Cardiac fibroblast (primary cell): Measurements from ENCODE around the gene HIPK2.
A peak's percentile ranks its signal among the peaks of the same experiment; 100 is the strongest.

ENCODE experiments used
- DNase-seq, 2 donors: peaks; one replicate each; pipeline versions ENCODE4 v3.0.0 to v3.0.0-alpha.2; 2010; ENCODE audit warnings: low read depth in 2 of 2
- H3K4me3 ChIP-seq, 2 donors: replicated peaks in 1 of 2; 1 replicate in 1 of 2; 2 replicates in 1 of 2; pipeline ENCODE4 v1.5.1; 2011; ENCODE audit warnings: low read depth in 2 of 2, low read length in 2 of 2, mild to moderate bottlenecking in 2 of 2, moderate library complexity in 1 of 2
- TF ChIP-seq, protein P1 (sequence below): IDR thresholded peaks from one replicate; pipeline ENCODE4 v1.5.1; 2011; ENCODE audit warnings: low read depth, mild to moderate bottlenecking, low read length, inconsistent platforms

The HIPK2 gene

DNA sequence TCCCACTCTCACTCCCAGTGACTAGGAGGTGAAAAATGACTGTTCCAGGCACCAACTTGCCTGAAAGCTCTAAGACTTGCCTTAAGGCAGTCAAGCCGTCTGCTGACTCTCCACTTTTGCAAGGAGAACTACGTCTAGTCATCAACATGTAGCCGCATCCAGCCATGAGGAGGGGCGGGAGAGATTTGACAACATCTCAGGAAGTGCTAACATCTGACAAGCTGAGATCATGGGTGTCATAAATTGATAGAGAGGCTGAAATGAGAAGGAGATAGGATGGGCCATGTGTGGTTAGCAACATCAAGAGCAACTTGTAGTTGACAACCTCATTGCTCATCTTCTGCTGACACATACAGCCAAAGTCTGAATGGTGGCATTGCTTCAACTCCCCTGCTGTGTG is 42.3 kb upstream of the HIPK2 start:
- H3K4me3 ChIP-seq, result no peak overlapping the region
- DNase-seq, result no peak
- TF ChIP-seq, protein P1, sequence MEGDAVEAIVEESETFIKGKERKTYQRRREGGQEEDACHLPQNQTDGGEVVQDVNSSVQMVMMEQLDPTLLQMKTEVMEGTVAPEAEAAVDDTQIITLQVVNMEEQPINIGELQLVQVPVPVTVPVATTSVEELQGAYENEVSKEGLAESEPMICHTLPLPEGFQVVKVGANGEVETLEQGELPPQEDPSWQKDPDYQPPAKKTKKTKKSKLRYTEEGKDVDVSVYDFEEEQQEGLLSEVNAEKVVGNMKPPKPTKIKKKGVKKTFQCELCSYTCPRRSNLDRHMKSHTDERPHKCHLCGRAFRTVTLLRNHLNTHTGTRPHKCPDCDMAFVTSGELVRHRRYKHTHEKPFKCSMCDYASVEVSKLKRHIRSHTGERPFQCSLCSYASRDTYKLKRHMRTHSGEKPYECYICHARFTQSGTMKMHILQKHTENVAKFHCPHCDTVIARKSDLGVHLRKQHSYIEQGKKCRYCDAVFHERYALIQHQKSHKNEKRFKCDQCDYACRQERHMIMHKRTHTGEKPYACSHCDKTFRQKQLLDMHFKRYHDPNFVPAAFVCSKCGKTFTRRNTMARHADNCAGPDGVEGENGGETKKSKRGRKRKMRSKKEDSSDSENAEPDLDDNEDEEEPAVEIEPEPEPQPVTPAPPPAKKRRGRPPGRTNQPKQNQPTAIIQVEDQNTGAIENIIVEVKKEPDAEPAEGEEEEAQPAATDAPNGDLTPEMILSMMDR, result no peak

DNA sequence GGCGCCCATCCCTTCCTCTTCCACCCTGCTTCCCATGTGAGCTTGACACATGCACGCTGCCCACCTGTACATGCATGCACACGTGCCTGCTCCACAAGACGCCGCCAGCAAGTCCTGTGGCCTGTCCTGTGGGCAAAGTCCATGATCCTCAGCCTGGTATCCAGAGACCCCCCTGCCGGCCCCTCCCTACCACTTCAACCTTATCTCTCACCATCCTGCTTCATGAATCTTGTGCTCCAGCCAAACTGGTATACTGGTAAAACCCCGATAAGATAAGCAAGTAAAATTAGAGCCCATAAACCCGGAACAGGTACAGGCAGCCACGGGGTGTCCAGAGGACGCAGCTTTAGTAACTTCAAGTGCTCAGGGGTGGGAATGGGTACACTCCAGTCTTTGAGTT is 39.5 kb upstream of the HIPK2 start:
- H3K4me3 ChIP-seq, result no peak overlapping the region
- no peak for DNase-seq
- TF ChIP-seq, protein P1, result no peak

DNA sequence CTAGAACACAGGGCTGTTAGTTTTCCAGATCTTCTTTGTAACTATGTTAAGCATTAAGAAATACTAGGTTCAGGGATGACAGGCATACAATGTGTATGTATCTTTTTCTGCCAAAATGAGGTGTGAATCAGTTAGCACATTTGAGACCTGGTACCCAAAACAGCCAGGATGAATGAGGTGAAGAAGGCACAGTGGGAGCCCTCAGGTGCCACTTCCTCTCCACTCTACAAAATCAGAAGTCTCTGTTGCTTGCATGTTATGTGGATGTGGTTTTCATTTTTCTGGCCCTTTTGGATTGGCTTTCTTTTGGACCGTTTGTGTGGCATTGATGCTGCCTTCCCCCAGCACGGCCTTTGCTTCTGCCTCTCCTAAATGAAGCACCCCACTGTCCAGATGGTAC is 35.9 kb upstream of the HIPK2 start:
- TF ChIP-seq, protein P1, result no peak
- no peak for DNase-seq
- H3K4me3 ChIP-seq, result no peak overlapping the region

DNA sequence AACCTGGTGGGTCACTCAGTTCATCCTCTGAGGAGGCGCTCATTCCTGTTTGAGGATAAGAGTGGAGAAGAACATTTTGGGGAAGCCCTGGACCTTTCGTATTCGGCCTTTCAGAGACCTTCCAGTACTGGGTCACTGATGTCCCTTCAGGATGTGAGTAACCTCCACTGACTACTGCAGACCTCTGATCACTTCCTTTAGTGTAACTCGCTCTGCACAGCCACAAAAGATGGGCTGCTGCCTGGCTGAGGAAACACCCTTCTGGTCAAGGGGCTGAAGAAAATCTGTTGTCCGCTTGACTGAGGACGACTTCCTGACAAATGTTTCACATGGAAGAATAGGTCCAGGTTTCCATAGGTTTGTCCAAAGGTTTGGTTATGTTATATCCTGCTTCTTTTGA is 35.4 kb upstream of the HIPK2 start:
- TF ChIP-seq, protein P1, result no peak
- H3K4me3 ChIP-seq, result no peak overlapping the region
- DNase-seq, result no peak

DNA sequence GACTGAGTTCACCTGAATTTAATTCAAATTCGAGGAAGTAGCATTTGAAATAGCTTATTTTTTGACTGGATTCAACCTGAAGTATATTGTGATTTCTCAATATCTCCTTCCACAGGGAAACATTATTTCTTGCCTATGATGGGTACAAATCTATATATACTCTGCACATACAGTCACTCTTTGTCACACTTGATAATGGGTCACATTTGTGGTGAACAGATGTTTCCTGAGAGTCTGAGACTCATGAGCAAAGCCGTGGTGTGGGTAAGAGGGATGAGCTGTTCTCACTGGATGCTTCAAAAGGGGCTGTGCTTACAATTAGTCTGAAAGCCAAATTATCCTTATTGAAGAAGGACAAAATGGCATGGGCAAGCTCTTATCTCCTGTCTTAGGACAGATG is 33.3 kb upstream of the HIPK2 start:
- peak in 1 of 2 donors; percentile 53 for DNase-seq
- TF ChIP-seq, protein P1, result no peak
- no peak overlapping the region for H3K4me3 ChIP-seq

DNA sequence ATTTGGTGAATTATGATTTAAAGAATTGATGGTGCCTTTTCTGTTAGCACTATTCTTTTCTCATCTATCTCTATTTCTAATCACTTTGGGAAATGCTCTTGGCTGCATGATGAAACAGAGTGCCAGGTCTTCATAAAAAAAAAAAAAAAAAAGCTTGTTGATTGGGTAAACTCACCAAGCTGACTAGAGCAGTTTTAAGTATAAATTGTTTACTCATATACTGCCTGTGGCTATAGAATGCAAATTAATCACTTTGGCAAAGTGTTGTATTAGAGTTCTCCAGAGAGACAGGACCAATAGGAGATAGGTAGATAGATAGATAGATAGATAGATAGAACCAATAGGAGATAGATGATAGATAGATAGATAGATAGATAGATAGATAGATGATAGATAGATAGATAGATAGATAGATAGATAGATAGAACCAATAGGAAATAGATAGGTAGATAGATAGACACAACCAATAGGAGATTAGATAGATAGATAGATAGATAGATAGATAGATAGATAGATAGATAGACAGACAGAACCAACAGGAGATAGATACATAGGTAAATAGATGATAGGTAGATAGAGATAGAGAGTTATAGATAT is 31.1 kb upstream of the HIPK2 start:
- no peak overlapping the region for H3K4me3 ChIP-seq
- DNase-seq, result no peak
- TF ChIP-seq, protein P1, result no peak

DNA sequence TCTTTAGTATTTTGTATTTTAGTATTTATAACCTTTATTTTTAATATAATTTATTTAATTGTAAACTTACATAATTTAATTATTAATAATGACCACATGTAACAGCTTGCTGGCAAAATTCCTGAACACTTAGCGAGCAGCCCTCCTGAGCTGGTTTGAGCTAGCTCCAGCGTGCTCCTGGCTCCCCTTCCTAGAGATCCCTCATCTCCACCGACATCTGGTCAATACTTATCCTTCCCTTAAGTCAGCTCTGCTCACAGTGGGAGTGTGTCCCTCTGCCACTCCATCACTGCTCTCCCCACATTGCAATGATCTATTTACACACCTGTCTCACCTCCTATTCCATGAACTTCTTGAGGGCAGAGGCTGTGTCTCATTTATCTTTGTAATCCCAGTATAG is 30.6 kb upstream of the HIPK2 start:
- H3K4me3 ChIP-seq, result no peak overlapping the region
- DNase-seq, result no peak
- TF ChIP-seq, protein P1, result no peak
